ENCODE data around the gene GNB1L. TPM values are rescaled to one million over a fixed set of nuclear protein-coding genes. Genes with fewer than 3 reads are reported as not detected.
A peak's percentile ranks its signal among the peaks of the same experiment; 100 is the strongest.

The GNB1L gene
- total and polyA plus RNA-seq, 7 donors = 2.5 to 15.0 (median 5.3) TPM

DNA sequence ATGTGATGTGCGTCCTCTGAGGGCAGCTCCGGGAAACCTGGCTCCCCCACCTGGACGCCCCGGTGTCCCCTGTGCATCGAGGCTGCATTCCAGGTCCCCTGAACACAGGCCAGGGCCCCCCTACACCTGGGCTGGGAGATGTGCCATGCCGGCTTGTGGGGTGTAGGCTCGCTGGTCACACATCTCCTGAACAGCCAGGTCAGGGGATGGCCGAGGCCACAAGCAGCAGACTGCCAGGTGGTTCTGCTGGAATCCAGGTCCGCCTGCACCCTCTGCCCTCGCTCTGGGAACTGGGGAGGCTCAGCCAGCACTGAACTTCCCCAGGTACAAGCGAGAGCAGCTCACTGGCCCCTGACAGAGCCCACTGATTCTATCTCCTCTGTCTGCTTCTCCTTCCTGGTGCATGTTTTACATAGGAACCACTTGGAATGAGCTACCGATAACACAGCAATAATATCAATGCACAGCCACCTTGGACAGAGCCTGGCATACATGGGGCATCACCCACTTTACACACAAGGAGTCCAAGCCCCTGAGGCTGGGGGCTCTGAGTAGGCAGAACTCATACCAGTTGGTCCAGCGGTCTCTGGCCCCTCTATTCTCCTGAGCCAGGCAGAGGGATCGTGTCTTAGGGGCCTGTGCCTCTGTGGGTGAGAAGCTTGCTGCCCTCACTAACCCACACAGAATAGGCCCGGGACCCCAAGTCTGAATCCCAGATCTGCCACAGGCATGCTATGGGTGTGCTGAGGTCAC, 47.3 kb downstream of the GNB1L start:
- no peaks in the 10 kb centered on the region for H3K27me3 ChIP-seq
- intact Hi-C loops (cut with DNase I) = no loop called here
- H3K4me1 ChIP-seq = no peaks in the 10 kb centered on the region
- TF ChIP-seq, protein P1, sequence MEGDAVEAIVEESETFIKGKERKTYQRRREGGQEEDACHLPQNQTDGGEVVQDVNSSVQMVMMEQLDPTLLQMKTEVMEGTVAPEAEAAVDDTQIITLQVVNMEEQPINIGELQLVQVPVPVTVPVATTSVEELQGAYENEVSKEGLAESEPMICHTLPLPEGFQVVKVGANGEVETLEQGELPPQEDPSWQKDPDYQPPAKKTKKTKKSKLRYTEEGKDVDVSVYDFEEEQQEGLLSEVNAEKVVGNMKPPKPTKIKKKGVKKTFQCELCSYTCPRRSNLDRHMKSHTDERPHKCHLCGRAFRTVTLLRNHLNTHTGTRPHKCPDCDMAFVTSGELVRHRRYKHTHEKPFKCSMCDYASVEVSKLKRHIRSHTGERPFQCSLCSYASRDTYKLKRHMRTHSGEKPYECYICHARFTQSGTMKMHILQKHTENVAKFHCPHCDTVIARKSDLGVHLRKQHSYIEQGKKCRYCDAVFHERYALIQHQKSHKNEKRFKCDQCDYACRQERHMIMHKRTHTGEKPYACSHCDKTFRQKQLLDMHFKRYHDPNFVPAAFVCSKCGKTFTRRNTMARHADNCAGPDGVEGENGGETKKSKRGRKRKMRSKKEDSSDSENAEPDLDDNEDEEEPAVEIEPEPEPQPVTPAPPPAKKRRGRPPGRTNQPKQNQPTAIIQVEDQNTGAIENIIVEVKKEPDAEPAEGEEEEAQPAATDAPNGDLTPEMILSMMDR (IDR thresholded peaks at IDR 0.05) = no peak
- TF ChIP-seq EP300 (IDR thresholded peaks at IDR 0.05) (no peak), POLR2AphosphoS5 (IDR thresholded peaks at IDR 0.05) (no peak), POLR2A (IDR thresholded peaks at IDR 0.05) (no peak)
- 94 to 95% methylated on average over 15 of the region's 15 CpGs for WGBS, 2 donors
- peak; percentile 54 for DNase-seq
- H3K27ac ChIP-seq = no peak overlapping the region
- H3K9me3 ChIP-seq = no peaks in the 10 kb centered on the region
- no peak overlapping the region for H3K4me3 ChIP-seq
- H3K36me3 ChIP-seq = peaks cover 0 to 16% (median 2%) of the 10 kb centered on the region in 4 donors

DNA sequence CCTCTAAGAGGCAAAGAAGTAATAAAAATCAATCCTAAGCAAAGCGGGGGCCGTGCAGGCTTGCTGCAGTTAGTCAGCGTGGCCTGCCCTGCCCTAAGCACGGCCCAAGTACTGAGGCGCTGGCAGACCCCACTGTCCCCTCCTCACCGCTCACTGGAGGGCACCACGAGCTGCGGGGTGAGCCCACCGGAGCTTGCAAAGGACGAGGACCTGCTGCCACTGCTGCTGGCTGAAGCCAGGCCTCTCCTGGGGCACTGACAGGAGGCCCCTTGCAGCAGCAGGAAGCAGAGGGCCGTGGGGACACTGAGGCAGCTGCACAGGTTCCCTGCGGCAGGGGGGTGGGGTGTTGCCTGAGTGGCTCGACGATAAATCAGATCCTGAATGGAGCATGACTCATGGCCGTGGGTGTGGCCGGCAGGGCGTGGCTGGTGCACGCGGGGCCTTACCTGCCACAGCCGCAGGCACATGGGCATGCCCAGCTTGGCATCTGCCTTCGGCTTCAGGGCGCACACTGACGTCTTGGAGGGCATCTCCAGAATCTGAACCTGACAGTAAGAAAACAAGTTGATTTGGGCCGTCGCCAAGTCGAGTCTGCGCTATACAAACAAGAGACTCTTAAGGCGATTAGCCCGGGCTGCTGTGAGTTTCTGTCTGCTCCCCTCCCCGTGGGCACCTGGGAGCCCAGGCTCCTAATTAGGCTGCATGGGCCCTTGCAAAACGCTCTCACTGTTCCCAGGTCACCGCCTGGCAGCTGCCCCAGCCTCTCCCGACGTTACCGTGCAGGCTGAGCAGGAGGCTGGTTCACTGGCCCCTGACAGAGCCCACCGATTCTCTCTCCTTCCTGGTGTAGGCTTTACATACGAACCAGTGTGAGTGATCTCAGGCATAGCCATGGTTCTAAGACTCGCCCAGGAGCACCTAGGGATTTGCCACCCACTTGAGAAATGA, 48.2 kb downstream of the GNB1L start:
- peak; percentile 70 for DNase-seq
- no peaks in the 10 kb centered on the region for H3K4me1 ChIP-seq
- 28 to 72% methylated on average over 38 of the region's 38 CpGs for WGBS, 2 donors
- H3K9me3 ChIP-seq = no peaks in the 10 kb centered on the region
- H3K27ac ChIP-seq = no peak overlapping the region
- H3K27me3 ChIP-seq = no peaks in the 10 kb centered on the region
- intact Hi-C loops (cut with DNase I) = no loop called here
- peaks cover 0 to 16% (median 0%) of the 10 kb centered on the region in 4 donors for H3K36me3 ChIP-seq
- TF ChIP-seq, protein P1 (IDR thresholded peaks at IDR 0.05) = no peak
- no peak for TF ChIP-seq POLR2AphosphoS5 (IDR thresholded peaks at IDR 0.05)
- no peak for TF ChIP-seq POLR2A (IDR thresholded peaks at IDR 0.05)
- TF ChIP-seq EP300 (IDR thresholded peaks at IDR 0.05) = no peak
- H3K4me3 ChIP-seq = no peak overlapping the region

DNA sequence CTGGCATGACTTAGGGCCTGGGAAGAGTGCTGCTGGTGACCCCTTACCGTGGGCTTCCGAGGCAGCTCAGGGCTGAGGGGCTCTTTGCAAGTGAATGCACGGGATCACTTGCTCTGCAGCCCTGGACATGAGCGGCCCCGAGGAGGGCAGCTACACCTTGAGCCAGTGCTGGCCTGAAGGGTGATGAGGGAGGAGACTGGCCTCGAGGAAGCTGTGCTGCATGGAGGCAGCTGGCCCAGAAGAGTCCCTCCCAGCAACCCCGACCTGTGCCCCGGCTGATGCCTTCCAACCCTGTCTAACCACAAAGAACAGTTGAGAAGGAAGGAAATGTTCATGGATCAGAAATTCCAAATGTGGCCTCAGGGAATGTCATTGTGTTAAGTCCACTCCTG, 48.9 kb downstream of the GNB1L start:
- H3K4me3 ChIP-seq = no peak overlapping the region
- TF ChIP-seq EP300 (IDR thresholded peaks at IDR 0.05) = no peak
- TF ChIP-seq, protein P1 (IDR thresholded peaks at IDR 0.05) = no peak
- no peak for TF ChIP-seq POLR2AphosphoS5 (IDR thresholded peaks at IDR 0.05)
- 69 to 87% methylated on average over 8 of the region's 8 CpGs for WGBS, 2 donors
- H3K4me1 ChIP-seq = no peaks in the 10 kb centered on the region
- no peak for DNase-seq
- H3K36me3 ChIP-seq = peaks cover 0 to 16% (median 0%) of the 10 kb centered on the region in 4 donors
- no peaks in the 10 kb centered on the region for H3K27me3 ChIP-seq
- no peaks in the 10 kb centered on the region for H3K9me3 ChIP-seq
- no peak overlapping the region for H3K27ac ChIP-seq
- intact Hi-C loops (cut with DNase I) = no loop called here

DNA sequence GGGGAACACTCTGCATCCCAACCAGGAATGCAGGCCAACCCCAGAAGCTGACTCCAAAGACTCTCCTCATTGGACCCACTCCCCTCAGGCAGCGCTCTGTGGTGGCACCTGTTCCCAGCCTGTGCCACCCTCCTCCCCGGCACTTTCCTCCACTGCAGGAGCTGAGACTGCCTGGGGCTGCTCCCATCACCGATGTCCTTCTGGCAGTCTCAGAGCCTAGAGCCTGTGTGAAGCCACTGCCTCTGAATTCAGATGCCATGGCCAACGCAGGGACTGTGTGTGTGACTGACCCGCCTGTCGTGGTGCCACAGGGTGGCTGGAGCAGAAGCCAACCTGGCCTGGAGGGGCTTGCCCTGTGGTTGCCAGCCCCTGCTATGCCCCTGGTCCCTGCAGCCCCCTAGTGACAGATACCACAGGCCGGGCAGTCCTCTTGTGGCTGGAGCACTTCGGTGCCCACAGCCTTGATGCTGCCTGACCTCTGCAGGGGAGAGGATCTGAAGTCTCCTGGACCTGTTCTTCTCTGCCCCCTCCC, 50.9 kb downstream of the GNB1L start:
- intact Hi-C loops (cut with DNase I) = no loop called here
- H3K9me3 ChIP-seq = no peaks in the 10 kb centered on the region
- H3K4me1 ChIP-seq = no peaks in the 10 kb centered on the region
- peaks cover 0 to 21% (median 0%) of the 10 kb centered on the region in 4 donors for H3K36me3 ChIP-seq
- TF ChIP-seq POLR2AphosphoS5 (IDR thresholded peaks at IDR 0.05) (no peak), EP300 (IDR thresholded peaks at IDR 0.05) (no peak), POLR2A (IDR thresholded peaks at IDR 0.05) (no peak)
- TF ChIP-seq, protein P1 (IDR thresholded peaks at IDR 0.05) = no peak
- no peak overlapping the region for H3K4me3 ChIP-seq
- no peaks in the 10 kb centered on the region for H3K27me3 ChIP-seq
- H3K27ac ChIP-seq = no peak overlapping the region
- DNase-seq = no peak
- 96 to 97% methylated on average over 8 of the region's 8 CpGs for WGBS, 2 donors
